ENCODE results near the gene ODC1. TPM values are rescaled to one million over a fixed set of nuclear protein-coding genes. Genes with fewer than 3 reads are reported as not detected.
"Not testable (repeated sequence)": the region's sequence is repeated elsewhere in the genome, so short reads cannot be mapped to it uniquely, and the experiment has no call there.

Gene ODC1
- polyA plus RNA-seq, 2 donors = 5.1 to 19.4 TPM

- Histone ChIP-seq H3K36me3 (ENCODE audit: control insufficient read depth in 2 of 2, insufficient read depth in 2 of 2, low read length in 1 of 2) (peaks cover 0 to 2% of the 10 kb centered on the region in 2 donors), H3K27ac (ENCODE audit: low read depth in 2 of 2, low read length in 1 of 2) (no peak overlapping the region), H3K9me3 (ENCODE audit: control insufficient read depth in 2 of 2, insufficient read depth in 1 of 2, low read depth in 1 of 2, low read length in 1 of 2) (no peaks in the 10 kb centered on the region), H3K4me3 (ENCODE audit: low read depth in 1 of 2, low read length in 2 of 2) (no peak overlapping the region), H3K4me1 (ENCODE audit: control insufficient read depth in 2 of 2, insufficient read depth in 2 of 2, low read length in 1 of 2) (peaks cover 0 to 7% of the 10 kb centered on the region in 2 donors), H3K27me3 (ENCODE audit: control insufficient read depth in 1 of 2, insufficient read depth in 2 of 2, low read length in 2 of 2) (no peaks in the 10 kb centered on the region)
- WGBS, 2 donors = 56 to 59% methylated on average over 5 of the region's 5 CpGs
Observed at GRCh38 chr2:10449486-10449831, 1.3 kb upstream of the ODC1 start.

GRCh38 chr2:10448576-10449485 is 704 bp upstream of the ODC1 start:
- Histone ChIP-seq H3K4me1 (ENCODE audit: control insufficient read depth in 2 of 2, insufficient read depth in 2 of 2, low read length in 1 of 2) (peaks cover 0 to 7% of the 10 kb centered on the region in 2 donors), H3K36me3 (ENCODE audit: control insufficient read depth in 2 of 2, insufficient read depth in 2 of 2, low read length in 1 of 2) (peaks cover 0 to 6% of the 10 kb centered on the region in 2 donors), H3K27me3 (ENCODE audit: control insufficient read depth in 1 of 2, insufficient read depth in 2 of 2, low read length in 2 of 2) (no peaks in the 10 kb centered on the region), H3K27ac (ENCODE audit: low read depth in 2 of 2, low read length in 1 of 2) (peak overlapping the region; percentile 85 to 89), H3K9me3 (ENCODE audit: control insufficient read depth in 2 of 2, insufficient read depth in 1 of 2, low read depth in 1 of 2, low read length in 1 of 2) (no peaks in the 10 kb centered on the region), H3K4me3 (ENCODE audit: low read depth in 1 of 2, low read length in 2 of 2) (peak overlapping the region; percentile 61 to 64)
- 5% methylated on average over 49 to 73 of the region's 73 CpGs for WGBS, 2 donors

- Histone ChIP-seq H3K4me3 (ENCODE audit: low read depth in 1 of 2, low read length in 2 of 2) (peak overlapping the region; percentile 63 to 64), H3K36me3 (ENCODE audit: control insufficient read depth in 2 of 2, insufficient read depth in 2 of 2, low read length in 1 of 2) (peaks cover 0 to 6% of the 10 kb centered on the region in 2 donors), H3K4me1 (ENCODE audit: control insufficient read depth in 2 of 2, insufficient read depth in 2 of 2, low read length in 1 of 2) (peaks cover 0 to 2% of the 10 kb centered on the region in 2 donors), H3K27ac (ENCODE audit: low read depth in 2 of 2, low read length in 1 of 2) (peak overlapping the region; percentile 92 to 94), H3K9me3 (ENCODE audit: control insufficient read depth in 2 of 2, insufficient read depth in 1 of 2, low read depth in 1 of 2, low read length in 1 of 2) (no peaks in the 10 kb centered on the region), H3K27me3 (ENCODE audit: control insufficient read depth in 1 of 2, insufficient read depth in 2 of 2, low read length in 2 of 2) (no peaks in the 10 kb centered on the region)
- 5 to 12% methylated on average over 28 to 32 of the region's 32 CpGs for WGBS, 2 donors
Observed at GRCh38 chr2:10447300-10447894, 730 bp downstream of the ODC1 start.

- peaks cover 0 to 2% of the 10 kb centered on the region in 2 donors for H3K4me1 ChIP-seq (ENCODE audit: control insufficient read depth in 2 of 2, insufficient read depth in 2 of 2, low read length in 1 of 2)
- H3K4me3 ChIP-seq (ENCODE audit: low read depth in 1 of 2, low read length in 2 of 2) = no peak overlapping the region
- whole genome bisulfite sequencing, 2 donors = 67 to 72% methylated on average over 6 of the region's 6 CpGs
- H3K27me3 ChIP-seq (ENCODE audit: control insufficient read depth in 1 of 2, insufficient read depth in 2 of 2, low read length in 2 of 2) = no peaks in the 10 kb centered on the region
- H3K36me3 ChIP-seq (ENCODE audit: control insufficient read depth in 2 of 2, insufficient read depth in 2 of 2, low read length in 1 of 2) = peaks cover 0 to 11% of the 10 kb centered on the region in 2 donors
- peak overlapping the region in 1 of 2 donors; percentile 17 for H3K27ac ChIP-seq (ENCODE audit: low read depth in 2 of 2, low read length in 1 of 2)
- no peaks in the 10 kb centered on the region for H3K9me3 ChIP-seq (ENCODE audit: control insufficient read depth in 2 of 2, insufficient read depth in 1 of 2, low read depth in 1 of 2, low read length in 1 of 2)
Observed at GRCh38 chr2:10446631-10447030, 1.5 kb downstream of the ODC1 start.

- no peaks in the 10 kb centered on the region for H3K27me3 ChIP-seq (ENCODE audit: control insufficient read depth in 1 of 2, insufficient read depth in 2 of 2, low read length in 2 of 2)
- H3K4me1 ChIP-seq (ENCODE audit: control insufficient read depth in 2 of 2, insufficient read depth in 2 of 2, low read length in 1 of 2) = peaks cover 0 to 2% of the 10 kb centered on the region in 2 donors
- no peaks in the 10 kb centered on the region for H3K9me3 ChIP-seq (ENCODE audit: control insufficient read depth in 2 of 2, insufficient read depth in 1 of 2, low read depth in 1 of 2, low read length in 1 of 2)
- whole genome bisulfite sequencing, 2 donors = 75 to 79% methylated on average over 5 of the region's 5 CpGs
- H3K27ac ChIP-seq (ENCODE audit: low read depth in 2 of 2, low read length in 1 of 2) = no peak overlapping the region
- peaks cover 12 to 29% of the 10 kb centered on the region in 2 donors for H3K36me3 ChIP-seq (ENCODE audit: control insufficient read depth in 2 of 2, insufficient read depth in 2 of 2, low read length in 1 of 2)
- no peak overlapping the region for H3K4me3 ChIP-seq (ENCODE audit: low read depth in 1 of 2, low read length in 2 of 2)
Observed at GRCh38 chr2:10444463-10444862, 3.7 kb downstream of the ODC1 start.

- 90 to 91% methylated on average over 2 of the region's 2 CpGs for WGBS, 2 donors
Observed at GRCh38 chr2:10442469-10443126, 5.5 kb downstream of the ODC1 start.

GRCh38 chr2:10441948-10442347 is 6.2 kb downstream of the ODC1 start:
- H3K9me3 ChIP-seq (ENCODE audit: control insufficient read depth in 2 of 2, insufficient read depth in 1 of 2, low read depth in 1 of 2, low read length in 1 of 2) = no peaks in the 10 kb centered on the region
- 89% methylated on average over 8 of the region's 8 CpGs for WGBS, 2 donors
- H3K27ac ChIP-seq (ENCODE audit: low read depth in 2 of 2, low read length in 1 of 2) = no peak overlapping the region
- H3K4me1 ChIP-seq (ENCODE audit: control insufficient read depth in 2 of 2, insufficient read depth in 2 of 2, low read length in 1 of 2) = no peaks in the 10 kb centered on the region
- H3K4me3 ChIP-seq (ENCODE audit: low read depth in 1 of 2, low read length in 2 of 2) = no peak overlapping the region
- H3K36me3 ChIP-seq (ENCODE audit: control insufficient read depth in 2 of 2, insufficient read depth in 2 of 2, low read length in 1 of 2) = peaks cover 12 to 29% of the 10 kb centered on the region in 2 donors
- no peaks in the 10 kb centered on the region for H3K27me3 ChIP-seq (ENCODE audit: control insufficient read depth in 1 of 2, insufficient read depth in 2 of 2, low read length in 2 of 2)

More at GRCh38 chr2:10442469-10443126, 5.5 kb downstream of the ODC1 start:
- not testable (repeated sequence) for H3K9me3 ChIP-seq (ENCODE audit: control insufficient read depth in 2 of 2, insufficient read depth in 1 of 2, low read depth in 1 of 2, low read length in 1 of 2); H3K27ac ChIP-seq (ENCODE audit: low read depth in 2 of 2, low read length in 1 of 2); H3K4me3 ChIP-seq (ENCODE audit: low read depth in 1 of 2, low read length in 2 of 2); H3K4me1 ChIP-seq (ENCODE audit: control insufficient read depth in 2 of 2, insufficient read depth in 2 of 2, low read length in 1 of 2); H3K27me3 ChIP-seq (ENCODE audit: control insufficient read depth in 1 of 2, insufficient read depth in 2 of 2, low read length in 2 of 2)
- peaks cover 12 to 29% of the 10 kb centered on the region in 2 donors for H3K36me3 ChIP-seq (ENCODE audit: control insufficient read depth in 2 of 2, insufficient read depth in 2 of 2, low read length in 1 of 2)

- Histone ChIP-seq H3K27ac (ENCODE audit: low read depth in 2 of 2, low read length in 1 of 2) (no peak overlapping the region), H3K4me3 (ENCODE audit: low read depth in 1 of 2, low read length in 2 of 2) (no peak overlapping the region), H3K9me3 (ENCODE audit: control insufficient read depth in 2 of 2, insufficient read depth in 1 of 2, low read depth in 1 of 2, low read length in 1 of 2) (no peaks in the 10 kb centered on the region), H3K36me3 (ENCODE audit: control insufficient read depth in 2 of 2, insufficient read depth in 2 of 2, low read length in 1 of 2) (peaks cover 12 to 29% of the 10 kb centered on the region in 2 donors), H3K27me3 (ENCODE audit: control insufficient read depth in 1 of 2, insufficient read depth in 2 of 2, low read length in 2 of 2) (no peaks in the 10 kb centered on the region), H3K4me1 (ENCODE audit: control insufficient read depth in 2 of 2, insufficient read depth in 2 of 2, low read length in 1 of 2) (no peaks in the 10 kb centered on the region)
- 91 to 93% methylated on average over 6 of the region's 6 CpGs for WGBS, 2 donors
Observed at GRCh38 chr2:10440736-10441135, 7.4 kb downstream of the ODC1 start.

GRCh38 chr2:10439971-10440370 is 8.2 kb downstream of the ODC1 start:
- WGBS, 2 donors = 90 to 92% methylated on average over 8 of the region's 8 CpGs
- Histone ChIP-seq H3K4me3 (ENCODE audit: low read depth in 1 of 2, low read length in 2 of 2) (no peak overlapping the region), H3K27ac (ENCODE audit: low read depth in 2 of 2, low read length in 1 of 2) (no peak overlapping the region), H3K4me1 (ENCODE audit: control insufficient read depth in 2 of 2, insufficient read depth in 2 of 2, low read length in 1 of 2) (no peaks in the 10 kb centered on the region), H3K9me3 (ENCODE audit: control insufficient read depth in 2 of 2, insufficient read depth in 1 of 2, low read depth in 1 of 2, low read length in 1 of 2) (no peaks in the 10 kb centered on the region), H3K27me3 (ENCODE audit: control insufficient read depth in 1 of 2, insufficient read depth in 2 of 2, low read length in 2 of 2) (no peaks in the 10 kb centered on the region), H3K36me3 (ENCODE audit: control insufficient read depth in 2 of 2, insufficient read depth in 2 of 2, low read length in 1 of 2) (peaks cover 12 to 29% of the 10 kb centered on the region in 2 donors)

All from esophagus (tissue), 2 donors.